GM10266 (cell line): ENCODE data around the gene EP400.
"Not testable (repeated sequence)": the region's sequence is repeated elsewhere in the genome, so short reads cannot be mapped to it uniquely, and the experiment has no call there.

Source experiments
- DNase-seq: peaks from one replicate; pipeline ENCODE4 v3.0.0; 2012; ENCODE audit errors: extremely low spot score
- CTCF ChIP-seq: IDR thresholded peaks from 2 replicates; pipeline ENCODE4 v1.5.1; 2012; ENCODE audit warnings: mild to moderate bottlenecking, low read depth; ENCODE audit not compliant: control insufficient read depth, insufficient read depth; ENCODE audit errors: missing control alignments

EP400 gene

GRCh38 chr12:132076711-132077110, 127.0 kb downstream of the EP400 start:
- DNase-seq: no peak
- TF ChIP-seq CTCF: no peak

GRCh38 chr12:132077322-132078100, 127.8 kb downstream of the EP400 start:
- DNase-seq: no peak
- no peak for TF ChIP-seq CTCF

- DNase-seq: no peak
- no peak for TF ChIP-seq CTCF
Measured at GRCh38 chr12:132078190-132078589, 128.4 kb downstream of the EP400 start.

- no peak for TF ChIP-seq CTCF
Measured at GRCh38 chr12:132079200-132079599, 129.5 kb downstream of the EP400 start.

GRCh38 chr12:132079695-132080094, 130.0 kb downstream of the EP400 start:
- no peak for TF ChIP-seq CTCF
- DNase-seq: no peak

More at GRCh38 chr12:132079200-132079599, 129.5 kb downstream of the EP400 start:
- no peak for DNase-seq

- DNase-seq: not testable (repeated sequence)
Measured at GRCh38 chr12:132080515-132080914, 130.8 kb downstream of the EP400 start.

- TF ChIP-seq CTCF: no peak
- DNase-seq: no peak
Measured at GRCh38 chr12:132081423-132081822, 131.7 kb downstream of the EP400 start.

- no peak for TF ChIP-seq CTCF
- no peak for DNase-seq
Measured at GRCh38 chr12:132083614-132083940, 133.8 kb downstream of the EP400 start.
